GM21381 (cell line): ENCODE measurements around the gene MYCBPAP.

Experiments
- ATAC-seq: cut with Tn5 transposase; IDR thresholded peaks from one replicate; pipeline ENCODE4 v1.9.1; 2021; ENCODE audit warnings: mild to moderate bottlenecking, moderate library complexity; ENCODE audit not compliant: unreplicated experiment

MYCBPAP gene

GRCh38 chr17:50514936-50515702 lies 6.9 kb downstream of the MYCBPAP start:
- ATAC-seq = no peak

GRCh38 chr17:50517011-50517410 lies 8.8 kb downstream of the MYCBPAP start:
- ATAC-seq = no peak

- ATAC-seq = no peak
Measured at GRCh38 chr17:50517504-50518383, 9.5 kb downstream of the MYCBPAP start.

GRCh38 chr17:50518384-50519023 lies 10.3 kb downstream of the MYCBPAP start:
- ATAC-seq = no peak

- ATAC-seq = no peak
Measured at GRCh38 chr17:50519141-50519834, 11.0 kb downstream of the MYCBPAP start.

GRCh38 chr17:50520483-50520882 lies 12.2 kb downstream of the MYCBPAP start:
- ATAC-seq = no peak

GRCh38 chr17:50521514-50521913 lies 13.3 kb downstream of the MYCBPAP start:
- ATAC-seq = no peak

GRCh38 chr17:50522766-50523165 lies 14.5 kb downstream of the MYCBPAP start:
- no peak for ATAC-seq

GRCh38 chr17:50523208-50523607 lies 15.0 kb downstream of the MYCBPAP start:
- ATAC-seq = no peak

GRCh38 chr17:50524838-50525237 lies 16.6 kb downstream of the MYCBPAP start:
- ATAC-seq = no peak

GRCh38 chr17:50527155-50527762 lies 19.0 kb downstream of the MYCBPAP start:
- ATAC-seq = no peak

- no peak for ATAC-seq
Measured at GRCh38 chr17:50527949-50528474, 19.8 kb downstream of the MYCBPAP start.

- no peak for ATAC-seq
Measured at GRCh38 chr17:50529849-50530248, 21.6 kb downstream of the MYCBPAP start.

- no peak for ATAC-seq
Measured at GRCh38 chr17:50531428-50532025, 23.3 kb downstream of the MYCBPAP start.

GRCh38 chr17:50532452-50533024 lies 24.3 kb downstream of the MYCBPAP start, which contains the start of gene EPN3:
TSS of gene EPN3 (plus strand) at chr17:50532735. CDS start at chr17:50536557, 3,822 bp downstream.
- ATAC-seq = no peak

GRCh38 chr17:50533185-50533584 lies 24.9 kb downstream of the MYCBPAP start:
- ATAC-seq = no peak

GRCh38 chr17:50533720-50534148 lies 25.5 kb downstream of the MYCBPAP start:
- ATAC-seq = no peak

- ATAC-seq = no peak
Measured at GRCh38 chr17:50534222-50534978, 26.2 kb downstream of the MYCBPAP start.

- no peak for ATAC-seq
Measured at GRCh38 chr17:50534979-50535326, 26.7 kb downstream of the MYCBPAP start.
